Right cardiac atrium (tissue), 5 donors: ENCODE measurements around the gene FOXB2. TPM values are rescaled to one million over a fixed set of nuclear protein-coding genes. Genes with fewer than 3 reads are reported as not detected.
"Not testable (repeated sequence)": the region's sequence is repeated elsewhere in the genome, so short reads cannot be mapped to it uniquely, and the experiment has no call there.

ENCODE experiments used
- ATAC-seq, 2 donors: fragments of 200-7000 bp; cut with Tn5 transposase; one replicate each; pipeline versions ENCODE4 v1.8.0 to v1.9.1; 2020; ENCODE audit warnings: moderate library complexity in 2 of 2, mild to moderate bottlenecking in 1 of 2
- DNase-seq, 3 donors: peaks; one replicate each; pipeline ENCODE4 v3.0.0-alpha.2; 2020
- H3K27ac ChIP-seq: one replicate; pipeline ENCODE4 v1.5.1; 2013; ENCODE audit warnings: mild to moderate bottlenecking, low read length, control low read depth, moderate library complexity
- H3K27me3 ChIP-seq: one replicate; pipeline ENCODE4 v1.6.1; 2013; ENCODE audit not compliant: control insufficient read depth, insufficient read depth
- H3K4me1 ChIP-seq: one replicate; pipeline ENCODE4 v1.6.1; 2013; ENCODE audit warnings: low read length; ENCODE audit not compliant: control insufficient read depth, insufficient read depth
- H3K4me3 ChIP-seq: one replicate; pipeline ENCODE4 v1.5.1; 2013; ENCODE audit warnings: low read length, control low read depth
- H3K9me3 ChIP-seq: one replicate; pipeline ENCODE4 v1.6.1; 2013; ENCODE audit warnings: low read length; ENCODE audit not compliant: control insufficient read depth
- WGBS: extraction: QIAGEN DNeasy Blood & Tissue Kit; methylation state at CpG from one replicate; pipeline ENCODE4 v1.1.7; 2013; 5-methylcytosine and 5-hydroxymethylcytosine counted together
- intact Hi-C, 4 donors: fragments of 100-400 bp; cut with DNase I; formaldehyde crosslinking; loops; one replicate each; pipeline versions ENCODE4 v1.11.0 to v1.14.0; 2022 to 2023
- polyA plus RNA-seq: library from polyadenylated mRNA; stranded (reverse); fragments of 200-250 nt; gene quantifications from one replicate; pipeline ENCODE4 v1.2.3, GENCODE V29; 2013
- total RNA-seq, 4 donors: library from RNA; stranded (reverse); fragmentation: NEBNext Ultra II Directional; extraction: Animal tissue kit (Norgen Biotek cat#: 25700); gene quantifications; one replicate each; pipeline ENCODE4 v1.2.1, GENCODE V29; 2021
- donor health status: healthy with polysubstance abuse.
- donor health status: DM: no; HTN: yes; CAD: no.
- donor health status: DM: no; HTN: no; CAD: no.
- donor health status: DM: no; HTN: yes; CAD: no; lungs with severe emphysema.
- donor health status: DM: yes; HTN: yes; CAD: no.

FOXB2 gene
- total and polyA plus RNA-seq, 5 donors, result not detected

DNA sequence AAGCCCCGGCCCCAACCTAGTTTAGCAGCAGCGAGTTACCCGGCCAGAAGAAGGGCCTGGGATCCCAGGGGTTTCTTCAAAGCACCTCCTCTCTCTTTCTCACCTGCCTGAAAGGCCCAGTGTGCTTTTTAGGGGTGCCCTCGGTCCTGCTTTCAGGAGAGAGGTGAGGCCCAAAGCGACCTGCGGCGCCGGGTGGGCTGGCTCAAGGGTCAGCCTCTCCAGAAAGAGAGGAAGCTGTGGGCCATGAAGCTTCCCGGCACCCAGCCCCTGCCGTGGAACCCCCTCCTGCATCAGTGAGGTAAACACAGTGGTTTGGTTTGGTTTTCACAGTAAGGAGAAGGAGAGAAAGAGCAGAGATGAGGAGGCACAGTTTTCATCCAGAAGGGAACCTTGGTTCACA lies 4.3 kb downstream of the FOXB2 start:
- H3K27me3 ChIP-seq, result no peaks in the 10 kb centered on the region

DNA sequence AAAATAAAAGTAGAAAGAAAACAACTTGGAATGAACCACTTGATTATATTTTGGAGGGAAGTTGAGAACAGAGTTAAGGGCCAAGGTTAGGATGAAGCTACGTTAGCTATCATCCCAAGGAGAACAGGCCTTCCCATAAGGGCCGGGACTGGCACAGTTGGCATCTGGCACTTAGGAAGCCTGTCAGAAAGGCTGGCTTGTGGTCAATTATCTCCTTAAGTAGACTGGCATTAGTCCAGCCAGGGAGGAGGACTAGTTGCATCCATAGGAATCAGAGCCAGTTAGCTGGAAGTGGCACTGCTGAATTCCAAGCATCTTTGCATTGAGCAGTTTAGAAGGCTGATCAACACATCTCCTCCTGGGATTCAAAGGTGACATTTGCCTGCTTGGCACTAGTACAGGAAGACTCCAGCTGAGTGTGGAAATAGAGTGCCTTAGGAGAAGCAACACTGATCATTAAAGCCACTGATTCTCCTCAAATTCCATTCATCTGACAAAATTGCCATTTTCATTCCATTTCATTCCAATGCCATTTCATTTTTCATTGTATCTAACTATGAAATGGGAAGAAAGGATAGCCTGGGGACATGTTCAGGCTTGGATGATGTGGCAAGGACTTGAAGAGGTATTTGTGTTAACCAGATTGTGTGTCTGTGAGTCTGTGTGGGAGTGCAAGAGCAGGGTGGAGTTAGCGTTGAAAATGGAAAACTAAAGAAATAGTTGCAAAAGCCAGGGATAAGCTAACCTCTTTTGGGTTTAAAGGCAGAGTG lies 5.5 kb downstream of the FOXB2 start:
- Histone ChIP-seq H3K27ac (no peak overlapping the region), H3K4me3 (no peak overlapping the region), H3K27me3 (no peaks in the 10 kb centered on the region), H3K9me3 (no peaks in the 10 kb centered on the region), H3K4me1 (no peaks in the 10 kb centered on the region)
- WGBS, result 70% methylated on average over 3 of the region's 3 CpGs
- no peak for ATAC-seq
- intact Hi-C loops, result no loop called here
- DNase-seq, result no peak

More for the DNA sequence above, 4.3 kb downstream of the FOXB2 start:
- H3K27ac ChIP-seq, result no peak overlapping the region
- no peak overlapping the region for H3K4me3 ChIP-seq
- H3K4me1 ChIP-seq, result no peaks in the 10 kb centered on the region
- intact Hi-C loops, result no loop called here
- no peak for ATAC-seq
- no peaks in the 10 kb centered on the region for H3K9me3 ChIP-seq
- no peak for DNase-seq
- 45% methylated on average over 10 of the region's 10 CpGs for WGBS

DNA sequence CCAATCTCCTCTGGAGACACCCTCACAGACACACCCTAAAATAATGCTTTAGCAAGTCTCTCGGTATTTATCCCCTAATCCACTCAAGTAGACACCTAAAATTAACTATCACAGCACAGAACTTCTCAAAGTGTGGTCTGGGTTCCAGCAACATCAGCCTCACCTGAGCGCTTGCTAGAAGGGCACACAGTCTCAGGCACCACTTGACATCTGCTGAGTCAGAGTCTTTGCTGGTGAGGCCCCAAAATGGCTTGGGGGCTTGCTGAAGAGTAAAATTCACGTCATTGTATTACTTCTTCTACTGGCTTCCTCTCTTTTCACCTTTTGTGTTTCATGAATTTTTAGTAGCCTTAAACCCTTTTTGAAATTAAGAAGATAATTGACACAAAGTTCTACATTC lies 9.0 kb downstream of the FOXB2 start:
- no peaks in the 10 kb centered on the region for H3K27me3 ChIP-seq
- intact Hi-C loops, result no loop called here
- no peak overlapping the region for H3K4me3 ChIP-seq
- H3K4me1 ChIP-seq, result no peaks in the 10 kb centered on the region
- DNase-seq (no peak), ATAC-seq (no peak)
- no peak overlapping the region for H3K27ac ChIP-seq
- 46% methylated on average over 3 of the region's 3 CpGs for WGBS
- H3K9me3 ChIP-seq, result no peaks in the 10 kb centered on the region

DNA sequence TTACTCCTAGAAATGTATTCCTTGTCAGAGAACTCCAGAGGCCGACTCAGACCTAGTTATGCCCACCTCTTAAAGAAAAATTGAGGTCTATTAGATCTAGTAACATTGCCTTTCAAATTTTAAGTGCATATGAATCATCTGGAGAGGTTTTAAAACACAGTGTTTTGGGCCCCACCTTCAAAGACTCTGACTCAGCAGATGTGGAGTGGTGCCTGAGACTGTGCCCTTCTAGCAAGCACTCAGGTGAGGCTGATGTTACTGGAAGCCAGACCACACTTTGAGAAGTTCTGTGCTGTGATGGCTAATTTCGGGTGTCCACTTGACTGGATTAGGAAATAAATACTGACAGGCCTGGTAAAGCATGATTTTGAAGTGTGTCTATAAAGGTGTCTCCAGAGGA lies 10.6 kb downstream of the FOXB2 start:
- no peak for ATAC-seq
- no peaks in the 10 kb centered on the region for H3K27me3 ChIP-seq

DNA sequence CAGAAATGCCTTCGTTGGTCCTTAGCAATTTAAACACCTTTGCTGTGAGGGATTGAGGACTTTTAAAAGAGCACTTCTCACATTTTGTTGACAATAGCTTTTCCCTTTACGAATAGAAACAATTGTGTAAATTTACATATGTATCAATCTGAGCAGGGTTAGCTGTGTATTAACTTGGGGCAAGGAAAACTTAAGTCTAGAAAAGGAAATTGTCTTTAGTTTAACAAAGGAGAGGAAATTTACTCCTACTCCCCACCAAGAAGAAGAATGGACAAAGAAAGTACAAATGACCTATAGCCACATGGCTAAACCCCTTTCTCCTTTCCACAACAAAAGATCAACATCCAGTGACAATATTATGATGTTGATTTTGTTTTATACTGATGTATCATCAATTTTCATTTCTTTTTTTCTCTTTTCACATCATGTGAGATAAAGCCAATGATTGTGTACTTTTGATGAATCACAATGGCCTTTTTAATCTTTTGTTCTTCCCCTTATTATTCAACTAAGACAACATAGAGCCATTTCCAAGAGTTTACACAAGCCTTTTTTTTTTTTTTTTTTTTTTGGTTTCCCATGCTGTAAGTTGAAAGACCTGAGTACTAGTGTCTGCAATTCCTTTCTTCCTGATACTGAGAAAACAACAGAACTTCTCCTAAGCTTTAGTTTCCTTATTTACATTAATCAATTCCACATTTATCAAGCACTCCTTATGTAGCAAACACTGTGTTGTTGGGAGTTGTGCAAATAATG lies 19.0 kb downstream of the FOXB2 start:
- H3K27me3 ChIP-seq, result no peaks in the 10 kb centered on the region
- ATAC-seq, result no peak
- no peak overlapping the region for H3K4me3 ChIP-seq
- H3K4me1 ChIP-seq, result no peaks in the 10 kb centered on the region
- H3K9me3 ChIP-seq, result no peaks in the 10 kb centered on the region
- intact Hi-C loops, result no loop called here
- 9% methylated on average over 2 of the region's 2 CpGs for WGBS
- DNase-seq, result no peak
- H3K27ac ChIP-seq, result no peak overlapping the region

More for the DNA sequence above, 10.6 kb downstream of the FOXB2 start:
- intact Hi-C loops, result no loop called here
- H3K27ac ChIP-seq, result no peak overlapping the region
- no peaks in the 10 kb centered on the region for H3K4me1 ChIP-seq
- H3K4me3 ChIP-seq, result no peak overlapping the region
- no peaks in the 10 kb centered on the region for H3K9me3 ChIP-seq
- DNase-seq, result no peak
- 72% methylated on average over 2 of the region's 2 CpGs for WGBS

DNA sequence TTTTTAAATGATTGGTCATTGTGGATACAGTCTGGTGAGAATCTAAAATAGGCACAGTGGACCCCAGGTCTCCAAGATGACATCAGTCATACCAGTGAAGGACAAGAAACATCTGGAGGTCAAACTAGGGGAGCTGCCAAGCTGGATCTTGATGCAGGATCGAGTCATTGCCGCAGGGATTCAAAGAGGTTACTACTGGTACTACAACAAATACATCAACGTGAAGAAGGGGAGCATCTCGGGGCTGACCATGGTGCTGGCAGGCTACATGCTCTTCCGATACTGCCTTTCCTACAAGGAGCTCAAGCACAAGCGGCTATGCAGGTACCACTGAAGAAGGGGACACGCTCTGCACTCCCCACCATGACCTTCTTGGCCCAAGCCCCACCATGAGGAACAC lies 20.9 kb downstream of the FOXB2 start:
- Histone ChIP-seq H3K4me1 (no peaks in the 10 kb centered on the region), H3K9me3 (no peaks in the 10 kb centered on the region), H3K27ac (no peak overlapping the region), H3K27me3 (no peaks in the 10 kb centered on the region), H3K4me3 (no peak overlapping the region)
- ATAC-seq, result no peak
- 68% methylated on average over 7 of the region's 7 CpGs for WGBS
- intact Hi-C loops, result no loop called here
- DNase-seq, result no peak

DNA sequence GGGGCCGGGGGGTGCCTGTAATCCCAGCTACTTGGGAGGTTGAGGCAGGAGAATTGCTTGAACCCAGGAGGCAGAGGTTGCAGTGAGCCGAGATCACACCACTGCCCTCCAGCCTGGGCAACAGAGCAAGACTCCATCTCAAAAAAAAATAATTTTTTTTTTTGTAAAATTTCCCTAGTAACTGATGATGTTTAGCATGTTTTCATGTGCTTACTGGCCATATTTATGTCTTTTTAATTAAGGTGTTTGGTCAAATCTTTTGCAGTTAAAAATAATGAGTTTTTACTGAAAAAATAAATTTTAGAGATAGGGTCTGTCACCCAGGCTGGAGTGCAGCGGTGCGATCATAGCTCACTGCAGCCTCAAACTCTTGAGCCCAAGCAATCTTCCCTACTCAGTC lies 24.3 kb downstream of the FOXB2 start:
- WGBS, result 91% methylated on average over 4 of the region's 4 CpGs
- H3K4me3 ChIP-seq, DNase-seq, intact Hi-C loops, ATAC-seq, H3K4me1 ChIP-seq, H3K9me3 ChIP-seq, H3K27ac ChIP-seq, H3K27me3 ChIP-seq: not testable (repeated sequence)

DNA sequence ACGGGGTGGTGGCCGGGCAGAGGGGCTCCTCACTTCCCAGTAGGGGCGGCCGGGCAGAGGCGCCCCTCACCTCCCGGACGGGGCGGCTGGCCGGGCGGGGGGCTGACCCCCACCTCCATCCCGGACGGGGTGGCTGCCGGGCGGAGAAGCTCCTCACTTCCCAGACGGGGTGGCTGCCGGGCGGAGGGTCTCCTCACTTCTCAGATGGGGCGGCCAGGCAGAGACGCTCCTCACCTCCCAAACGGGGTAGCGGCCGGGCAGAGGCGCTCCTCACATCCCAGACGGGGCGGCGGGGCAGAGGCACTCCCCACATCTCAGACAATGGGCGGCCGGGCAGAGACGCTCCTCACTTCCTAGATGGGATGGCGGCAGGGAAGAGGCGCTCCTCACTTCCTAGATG lies 41.2 kb downstream of the FOXB2 start:
- DNase-seq, ATAC-seq, H3K9me3 ChIP-seq, H3K27me3 ChIP-seq, H3K4me1 ChIP-seq, intact Hi-C loops, H3K27ac ChIP-seq, H3K4me3 ChIP-seq: not testable (repeated sequence)
- WGBS, result 91% methylated on average over 23 of the region's 31 CpGs

DNA sequence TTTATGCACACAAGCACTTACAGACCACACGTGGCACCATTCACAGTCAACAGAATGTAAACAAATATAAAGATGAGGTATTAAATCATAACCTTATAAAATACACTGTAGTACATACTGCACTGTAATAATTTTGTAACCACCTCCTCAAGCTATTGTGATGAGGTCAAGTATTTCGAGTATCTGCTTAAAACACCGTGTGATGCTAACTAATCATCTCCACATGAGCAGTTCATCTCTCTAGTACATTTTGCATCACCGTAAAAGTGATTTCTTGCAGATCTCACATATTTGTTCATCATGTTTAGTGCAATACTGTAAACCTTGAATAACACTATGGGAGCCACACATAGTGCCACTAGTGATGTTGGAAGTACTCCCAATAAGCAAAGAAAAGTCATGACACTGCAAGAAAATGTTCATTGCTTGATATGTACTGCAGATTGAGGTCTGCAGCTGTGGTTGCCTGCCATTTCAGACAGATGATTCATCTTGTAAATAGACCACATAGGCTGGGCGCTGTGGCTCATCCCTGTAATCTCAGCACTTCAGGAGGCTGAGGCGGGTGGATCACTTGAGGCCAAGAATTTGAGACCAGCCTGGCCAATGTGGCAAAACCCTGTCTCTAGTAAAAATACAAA lies 44.3 kb downstream of the FOXB2 start:
- ATAC-seq (no peak), DNase-seq (no peak)
- intact Hi-C loops, result no loop called here
- Histone ChIP-seq H3K4me1 (no peaks in the 10 kb centered on the region), H3K27ac (no peak overlapping the region), H3K9me3 (no peaks in the 10 kb centered on the region), H3K4me3 (no peak overlapping the region), H3K27me3 (no peaks in the 10 kb centered on the region)
- 76% methylated on average over 6 of the region's 6 CpGs for WGBS

DNA sequence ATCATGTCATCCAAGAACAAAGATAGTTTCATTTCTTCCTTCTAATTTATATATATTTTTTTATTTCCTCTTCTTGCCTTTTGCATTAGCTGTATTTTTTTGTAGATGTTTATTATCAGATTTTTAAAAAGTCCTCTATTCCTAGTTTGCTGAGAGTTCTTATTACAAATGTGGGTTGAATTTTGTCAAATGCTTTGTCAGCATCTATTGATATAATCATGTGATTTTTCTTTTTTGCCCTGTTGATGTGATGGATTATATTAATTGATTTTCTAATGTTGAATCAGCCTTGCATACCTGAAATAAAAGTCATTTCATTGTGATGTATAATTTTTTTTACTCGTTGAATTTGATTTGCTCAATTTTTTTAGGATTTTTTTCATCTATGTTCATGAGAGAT lies 46.9 kb downstream of the FOXB2 start:
- Histone ChIP-seq H3K4me1 (no peaks in the 10 kb centered on the region), H3K9me3 (no peaks in the 10 kb centered on the region), H3K27ac (no peak overlapping the region), H3K4me3 (no peak overlapping the region), H3K27me3 (no peaks in the 10 kb centered on the region)
- intact Hi-C loops, result no loop called here
- DNase-seq, result no peak
- 0% methylated on average over 1 of the region's 1 CpG for WGBS
- ATAC-seq, result no peak
